GM18517 (cell line): ENCODE measurements around the gene TMEM17.

ENCODE experiments used
- ATAC-seq: cut with Tn5 transposase; IDR thresholded peaks from one replicate; pipeline ENCODE4 v1.9.1; 2021; ENCODE audit warnings: mild to moderate bottlenecking, moderate library complexity; ENCODE audit not compliant: unreplicated experiment

Gene TMEM17

GRCh38 chr2:62512384-62512783 lies 6.4 kb upstream of the TMEM17 start:
- ATAC-seq, result no peak

- ATAC-seq, result no peak
These were observed 5.6 kb upstream of the TMEM17 start for GRCh38 chr2:62511636-62512035.

DNA sequence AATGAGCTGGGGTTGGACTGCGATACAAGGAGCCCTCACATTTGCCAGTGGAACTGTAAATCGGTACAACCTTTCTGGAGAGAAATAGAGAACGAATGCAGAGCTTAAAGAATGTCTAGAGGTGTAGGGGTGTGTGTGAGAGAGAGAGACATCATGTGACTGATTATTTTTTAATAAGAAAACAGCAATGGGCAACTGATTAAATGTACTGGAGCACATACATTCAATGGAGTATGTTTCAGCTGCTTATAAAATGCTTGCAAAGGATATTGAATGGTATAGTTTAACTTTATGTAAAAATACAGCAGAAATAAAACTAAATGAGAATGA lies 391 bp upstream of the TMEM17 start:
- peak; percentile 31 for ATAC-seq

DNA sequence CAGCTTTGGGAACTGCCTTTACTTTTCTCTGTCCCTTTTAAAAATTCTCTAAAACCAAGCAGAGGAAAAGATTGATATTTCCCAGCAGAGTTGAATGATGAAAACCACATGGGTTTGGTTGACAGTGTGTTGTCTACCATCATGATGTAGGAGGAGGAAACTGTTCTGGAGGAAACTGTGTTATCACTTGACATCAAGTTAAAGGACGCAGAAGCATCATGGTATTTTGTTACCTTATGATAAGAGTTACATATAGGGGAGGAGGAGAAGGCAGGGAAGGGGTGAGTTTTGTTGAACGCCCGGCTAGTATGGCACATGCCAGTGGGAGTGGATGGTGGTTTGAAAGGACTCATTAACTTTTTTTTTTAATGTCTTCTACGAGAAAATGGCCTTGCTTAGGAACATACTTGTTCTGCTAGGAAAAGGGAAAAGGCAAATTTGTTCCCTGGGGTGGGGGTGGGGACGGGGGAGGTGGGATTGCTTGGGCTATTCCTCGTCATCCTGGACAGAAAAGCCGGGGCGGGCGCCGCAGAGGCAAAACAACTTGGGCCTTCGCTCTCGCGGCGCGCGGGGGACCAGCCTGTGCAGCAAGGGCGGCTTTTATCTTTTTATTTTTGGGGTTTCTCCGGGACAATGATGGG lies 766 bp downstream of the TMEM17 start:
- no peak for ATAC-seq

DNA sequence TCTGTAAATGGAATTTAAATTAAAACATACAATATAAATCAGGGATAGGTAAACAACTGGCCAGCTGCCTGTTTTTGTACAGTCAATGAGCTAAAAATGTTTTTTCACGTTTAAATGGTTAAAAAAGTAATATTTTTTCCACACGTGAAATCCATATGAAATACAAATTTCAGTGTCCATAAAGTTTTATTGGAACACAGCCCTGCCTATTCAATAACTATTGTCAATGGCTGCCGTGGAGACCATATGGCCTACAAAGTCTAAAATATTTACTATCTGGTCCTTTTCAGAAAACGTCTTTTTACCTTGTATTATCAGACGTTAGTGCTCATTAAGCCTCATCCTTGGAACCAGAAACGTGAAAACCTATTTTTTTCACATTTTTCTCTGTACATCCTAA lies 1.3 kb downstream of the TMEM17 start:
- no peak for ATAC-seq

DNA sequence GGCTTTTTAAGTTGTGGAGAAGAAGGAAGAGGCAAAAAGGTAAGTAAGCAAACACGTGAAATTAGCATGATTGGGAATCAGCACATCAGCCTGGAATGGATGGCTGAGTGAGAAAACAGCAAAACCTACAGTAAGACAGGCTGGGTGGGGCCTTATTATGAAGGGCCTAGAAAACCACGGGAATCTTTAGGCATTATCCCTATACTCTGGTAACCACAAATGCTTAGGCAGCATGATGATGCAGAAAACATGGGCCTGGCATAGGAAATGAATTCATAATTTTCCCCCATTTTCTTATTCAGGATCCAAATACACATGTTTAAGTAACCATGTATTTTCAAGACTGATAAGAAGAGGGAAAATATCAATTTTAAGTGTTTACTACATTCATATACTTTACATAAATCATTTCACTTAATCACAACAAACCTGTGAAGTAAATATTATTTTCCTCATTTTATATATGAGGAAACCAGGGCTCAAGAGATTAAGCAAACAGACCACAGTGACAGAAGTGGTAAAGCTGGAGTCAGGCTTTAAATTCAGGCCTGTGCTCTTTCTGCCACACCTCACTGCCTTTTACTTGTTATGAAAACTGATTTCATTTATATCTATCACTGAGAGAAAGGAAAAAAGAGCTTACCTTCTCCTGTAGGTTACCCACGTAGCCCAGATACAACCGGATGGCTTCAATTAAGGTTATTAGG lies 4.0 kb downstream of the TMEM17 start:
- no peak for ATAC-seq

DNA sequence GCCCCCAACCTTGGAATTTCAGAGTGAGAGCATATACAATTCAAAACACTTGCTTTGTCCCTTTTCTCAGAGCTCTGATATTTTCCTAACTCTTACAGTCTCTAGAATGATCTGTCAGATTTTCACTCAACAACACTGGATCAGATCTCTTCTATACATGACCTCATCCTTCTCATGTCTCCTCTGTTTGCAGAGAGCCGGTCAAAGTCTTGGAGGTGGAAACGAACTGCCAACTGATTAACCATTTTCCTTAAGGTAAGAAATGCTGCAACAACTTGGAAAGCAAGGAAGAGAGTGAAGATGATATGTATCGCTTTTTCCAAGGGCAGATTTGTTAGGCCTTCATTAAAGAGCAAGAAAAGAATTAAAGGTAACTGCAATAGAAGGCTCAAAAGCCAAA lies 4.9 kb downstream of the TMEM17 start:
- no peak for ATAC-seq

DNA sequence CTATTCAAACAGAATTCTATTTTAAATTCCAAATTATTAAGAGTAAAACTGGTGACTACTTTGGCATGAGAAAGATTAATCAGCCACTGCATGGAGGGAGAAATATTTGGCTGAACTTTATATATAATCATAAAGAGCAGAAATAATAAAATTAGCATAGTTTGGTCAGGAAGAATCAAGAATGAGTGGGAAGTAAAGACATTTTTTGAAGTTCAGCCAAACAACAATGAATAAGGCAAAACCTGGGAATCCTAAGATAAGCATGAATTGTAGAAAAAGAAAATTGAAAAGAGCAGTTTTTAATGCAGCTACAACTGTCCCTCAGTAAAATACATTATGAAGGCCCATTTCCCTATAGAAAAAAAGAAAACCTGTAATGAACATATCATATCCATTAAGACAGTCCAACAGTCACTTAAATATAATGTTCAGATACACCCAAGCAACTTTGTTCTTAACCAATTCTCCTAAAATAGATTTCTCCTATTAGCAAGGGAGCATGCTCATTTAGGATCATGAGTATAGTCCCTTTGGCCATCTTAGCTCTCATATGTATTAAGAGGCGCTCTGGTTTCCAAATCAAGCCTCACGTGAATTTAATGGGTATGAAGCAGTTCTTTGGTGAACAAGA lies 6.5 kb downstream of the TMEM17 start:
- ATAC-seq, result no peak

DNA sequence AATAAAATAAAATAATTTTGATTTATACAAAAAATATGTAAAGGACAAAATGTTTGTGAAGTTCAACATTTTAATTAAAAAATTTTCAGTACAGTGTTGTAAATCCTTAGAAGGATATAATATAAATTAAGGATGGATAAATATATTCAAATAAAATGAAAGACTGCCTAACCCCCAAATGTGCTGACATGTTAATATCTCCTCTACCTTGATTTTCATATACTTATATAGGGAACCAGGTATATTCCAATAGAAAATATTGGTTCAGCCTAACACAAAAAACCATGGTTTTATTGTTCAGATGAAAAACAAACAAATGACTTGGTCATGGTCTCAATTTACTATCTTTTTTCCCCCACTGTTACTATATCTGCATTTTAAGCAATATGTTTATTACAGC lies 7.3 kb downstream of the TMEM17 start:
- no peak for ATAC-seq

- no peak for ATAC-seq
These were observed 10.2 kb downstream of the TMEM17 start for GRCh38 chr2:62495761-62496160.

- ATAC-seq, result no peak
These were observed 13.9 kb downstream of the TMEM17 start for GRCh38 chr2:62492048-62492447.

- no peak for ATAC-seq
These were observed 16.3 kb downstream of the TMEM17 start for GRCh38 chr2:62489702-62490101.

DNA sequence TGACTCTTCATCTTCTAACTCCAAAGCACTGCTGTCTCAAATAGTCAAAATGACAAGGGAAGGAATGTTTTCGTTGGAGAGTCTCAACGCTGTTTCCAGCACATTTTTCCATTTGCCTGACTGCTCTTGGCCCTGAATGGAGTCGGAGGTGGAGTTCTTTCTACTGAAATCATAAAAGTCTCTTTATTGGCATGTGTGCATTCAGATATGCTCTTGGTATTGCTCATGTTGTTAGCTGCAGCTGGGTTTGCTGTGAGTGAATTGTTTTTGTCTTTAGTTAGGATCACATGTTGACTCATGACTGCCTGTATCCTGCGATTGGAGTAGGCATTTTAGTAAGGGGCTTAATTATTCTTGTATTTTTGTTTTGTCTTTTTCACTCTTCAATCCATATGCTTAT lies 16.8 kb downstream of the TMEM17 start:
- ATAC-seq, result no peak

- ATAC-seq, result no peak
These were observed 19.6 kb downstream of the TMEM17 start for GRCh38 chr2:62486439-62486765.

DNA sequence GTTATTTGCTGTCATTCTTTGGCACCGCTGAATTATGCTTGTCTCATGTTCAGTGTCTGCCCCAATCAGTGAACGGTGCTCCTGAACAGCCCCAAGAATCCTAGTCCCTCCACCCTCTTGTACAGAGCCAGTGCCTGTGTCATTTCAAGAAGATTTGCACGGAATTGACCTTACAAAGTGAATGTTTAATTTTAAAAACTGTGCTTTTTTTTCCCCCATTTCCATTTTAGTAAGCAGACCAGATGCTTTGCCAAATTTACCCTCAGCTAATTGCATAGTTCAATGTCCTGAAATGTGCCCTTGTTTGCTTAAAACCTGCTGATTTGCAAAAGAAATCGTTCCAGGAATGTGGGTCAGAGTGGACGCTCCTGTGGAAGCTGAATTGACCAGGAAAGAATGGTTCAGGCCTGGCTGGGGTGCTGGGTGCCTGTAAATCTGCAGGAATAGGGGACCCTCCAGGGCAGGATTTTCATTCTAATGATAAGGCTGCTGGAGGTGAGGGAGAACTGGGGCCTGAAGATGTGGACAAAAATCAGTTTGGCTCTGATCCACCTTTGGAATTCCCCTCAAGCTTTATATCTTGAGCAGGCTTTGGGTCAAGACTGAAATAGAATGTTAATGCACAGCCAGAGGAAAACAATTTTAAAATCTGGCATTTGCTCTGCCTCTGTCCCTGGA lies 20.1 kb downstream of the TMEM17 start:
- no peak for ATAC-seq

GRCh38 chr2:62482558-62483352 lies 23.2 kb downstream of the TMEM17 start:
- no peak for ATAC-seq

DNA sequence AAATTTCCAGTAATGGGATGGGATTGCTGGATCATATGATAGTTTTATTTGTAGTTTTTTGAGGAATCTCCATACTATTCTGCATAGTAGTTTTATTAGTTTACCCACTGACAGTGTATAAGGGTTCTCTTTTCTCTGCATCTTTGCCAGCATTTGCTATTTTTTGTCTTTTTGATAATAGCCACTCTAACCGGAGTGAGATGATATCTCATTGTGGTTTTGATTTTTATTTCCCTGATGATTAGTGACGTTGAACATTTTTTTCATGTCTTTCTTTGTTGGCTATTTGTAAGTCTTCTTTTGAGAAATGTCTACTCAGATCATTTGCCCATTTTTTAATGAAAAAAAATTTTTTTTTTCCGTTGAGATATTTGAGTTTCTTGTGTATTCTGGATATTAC lies 26.1 kb downstream of the TMEM17 start:
- ATAC-seq, result no peak

GRCh38 chr2:62478093-62478580 lies 27.9 kb downstream of the TMEM17 start:
- no peak for ATAC-seq

- ATAC-seq, result no peak
These were observed 28.4 kb downstream of the TMEM17 start for GRCh38 chr2:62477573-62477972.

GRCh38 chr2:62475172-62476011 lies 30.6 kb downstream of the TMEM17 start:
- no peak for ATAC-seq
